ENCODE results near the gene NIPBL. TPM values are rescaled to one million over a fixed set of nuclear protein-coding genes. Genes with fewer than 3 reads are reported as not detected.

NIPBL gene
- total and polyA plus RNA-seq, 9 donors: 30.7 to 53.0 (median 42.3) TPM

GRCh38 chr5:36957953-36958537 is 81.5 kb downstream of the NIPBL start:
- DNase-seq: no peak
- Histone ChIP-seq H3K4me3 (ENCODE audit: low read length) (no peak overlapping the region), H3K27me3 (ENCODE audit: control insufficient read depth, insufficient read depth, low read length) (no peaks in the 10 kb centered on the region), H3K9me3 (replicated peaks; ENCODE audit: control insufficient read depth, low read depth, low read length) (no peaks in the 10 kb centered on the region), H3K27ac (ENCODE audit: low read length) (no peak overlapping the region), H3K36me3 (ENCODE audit: control insufficient read depth, insufficient read depth, low read length) (peaks cover 5% of the 10 kb centered on the region), H3K4me1 (ENCODE audit: control insufficient read depth, insufficient read depth, low read length) (no peaks in the 10 kb centered on the region)
- no CpG with 5 or more reads among the region's 3 CpGs for WGBS (ENCODE audit: insufficient coverage)

GRCh38 chr5:36958612-36959011 is 82.0 kb downstream of the NIPBL start:
- Histone ChIP-seq H3K27ac (ENCODE audit: low read length) (no peak overlapping the region), H3K36me3 (ENCODE audit: control insufficient read depth, insufficient read depth, low read length) (peaks cover 7% of the 10 kb centered on the region), H3K4me1 (ENCODE audit: control insufficient read depth, insufficient read depth, low read length) (no peaks in the 10 kb centered on the region), H3K4me3 (ENCODE audit: low read length) (no peak overlapping the region), H3K27me3 (ENCODE audit: control insufficient read depth, insufficient read depth, low read length) (no peaks in the 10 kb centered on the region), H3K9me3 (replicated peaks; ENCODE audit: control insufficient read depth, low read depth, low read length) (no peaks in the 10 kb centered on the region)
- no peak for DNase-seq
- WGBS (ENCODE audit: insufficient coverage): no CpG with 5 or more reads among the region's 2 CpGs

GRCh38 chr5:36965179-36965578 is 88.6 kb downstream of the NIPBL start:
- DNase-seq: no peak
- peaks cover 5% of the 10 kb centered on the region for H3K36me3 ChIP-seq (ENCODE audit: control insufficient read depth, insufficient read depth, low read length)
- WGBS (ENCODE audit: insufficient coverage): no CpG with 5 or more reads among the region's 1 CpG

GRCh38 chr5:36969700-36970395 is 93.3 kb downstream of the NIPBL start:
- Histone ChIP-seq H3K36me3 (ENCODE audit: control insufficient read depth, insufficient read depth, low read length) (peaks cover 6% of the 10 kb centered on the region), H3K4me1 (ENCODE audit: control insufficient read depth, insufficient read depth, low read length) (no peaks in the 10 kb centered on the region), H3K27me3 (ENCODE audit: control insufficient read depth, insufficient read depth, low read length) (no peaks in the 10 kb centered on the region), H3K27ac (ENCODE audit: low read length) (no peak overlapping the region), H3K9me3 (replicated peaks; ENCODE audit: control insufficient read depth, low read depth, low read length) (no peaks in the 10 kb centered on the region), H3K4me3 (ENCODE audit: low read length) (no peak overlapping the region)
- no peak for DNase-seq
- no CpG with 5 or more reads among the region's 2 CpGs for WGBS (ENCODE audit: insufficient coverage)

More at GRCh38 chr5:36965179-36965578, 88.6 kb downstream of the NIPBL start:
- Histone ChIP-seq H3K4me3 (ENCODE audit: low read length) (no peak overlapping the region), H3K4me1 (ENCODE audit: control insufficient read depth, insufficient read depth, low read length) (no peaks in the 10 kb centered on the region), H3K9me3 (replicated peaks; ENCODE audit: control insufficient read depth, low read depth, low read length) (no peaks in the 10 kb centered on the region), H3K27ac (ENCODE audit: low read length) (no peak overlapping the region), H3K27me3 (ENCODE audit: control insufficient read depth, insufficient read depth, low read length) (no peaks in the 10 kb centered on the region)

GRCh38 chr5:36978196-36978595 is 101.6 kb downstream of the NIPBL start:
- Histone ChIP-seq H3K27me3 (ENCODE audit: control insufficient read depth, insufficient read depth, low read length) (no peaks in the 10 kb centered on the region), H3K36me3 (ENCODE audit: control insufficient read depth, insufficient read depth, low read length) (peaks cover 11% of the 10 kb centered on the region), H3K4me3 (ENCODE audit: low read length) (no peak overlapping the region)

GRCh38 chr5:36982146-36982545 is 105.6 kb downstream of the NIPBL start:
- no peak overlapping the region for H3K4me3 ChIP-seq (ENCODE audit: low read length)
- no peaks in the 10 kb centered on the region for H3K4me1 ChIP-seq (ENCODE audit: control insufficient read depth, insufficient read depth, low read length)
- DNase-seq: no peak
- H3K9me3 ChIP-seq (replicated peaks; ENCODE audit: control insufficient read depth, low read depth, low read length): peaks cover 3% of the 10 kb centered on the region
- no CpG with 5 or more reads among the region's 1 CpG for WGBS (ENCODE audit: insufficient coverage)
- H3K36me3 ChIP-seq (ENCODE audit: control insufficient read depth, insufficient read depth, low read length): peaks cover 5% of the 10 kb centered on the region
- no peaks in the 10 kb centered on the region for H3K27me3 ChIP-seq (ENCODE audit: control insufficient read depth, insufficient read depth, low read length)
- no peak overlapping the region for H3K27ac ChIP-seq (ENCODE audit: low read length)

More at GRCh38 chr5:36978196-36978595, 101.6 kb downstream of the NIPBL start:
- peaks cover 3% of the 10 kb centered on the region for H3K9me3 ChIP-seq (replicated peaks; ENCODE audit: control insufficient read depth, low read depth, low read length)
- H3K27ac ChIP-seq (ENCODE audit: low read length): no peak overlapping the region
- no peak for DNase-seq
- no peaks in the 10 kb centered on the region for H3K4me1 ChIP-seq (ENCODE audit: control insufficient read depth, insufficient read depth, low read length)

GRCh38 chr5:36985387-36985786 is 108.8 kb downstream of the NIPBL start:
- Histone ChIP-seq H3K27ac (ENCODE audit: low read length) (no peak overlapping the region), H3K27me3 (ENCODE audit: control insufficient read depth, insufficient read depth, low read length) (no peaks in the 10 kb centered on the region), H3K4me3 (ENCODE audit: low read length) (no peak overlapping the region), H3K9me3 (replicated peaks; ENCODE audit: control insufficient read depth, low read depth, low read length) (no peaks in the 10 kb centered on the region), H3K36me3 (ENCODE audit: control insufficient read depth, insufficient read depth, low read length) (peaks cover 3% of the 10 kb centered on the region), H3K4me1 (ENCODE audit: control insufficient read depth, insufficient read depth, low read length) (no peaks in the 10 kb centered on the region)
- DNase-seq: no peak
- WGBS (ENCODE audit: insufficient coverage): 97% methylated on average over 6 of the region's 10 CpGs

- whole genome bisulfite sequencing (ENCODE audit: insufficient coverage): no CpG with 5 or more reads among the region's 1 CpG
- no peak overlapping the region for H3K4me3 ChIP-seq (ENCODE audit: low read length)
- no peaks in the 10 kb centered on the region for H3K4me1 ChIP-seq (ENCODE audit: control insufficient read depth, insufficient read depth, low read length)
- no peaks in the 10 kb centered on the region for H3K27me3 ChIP-seq (ENCODE audit: control insufficient read depth, insufficient read depth, low read length)
- DNase-seq: no peak
- H3K9me3 ChIP-seq (replicated peaks; ENCODE audit: control insufficient read depth, low read depth, low read length): no peaks in the 10 kb centered on the region
- peaks cover 3% of the 10 kb centered on the region for H3K36me3 ChIP-seq (ENCODE audit: control insufficient read depth, insufficient read depth, low read length)
- H3K27ac ChIP-seq (ENCODE audit: low read length): no peak overlapping the region
Measured at GRCh38 chr5:36988396-36988795, 111.8 kb downstream of the NIPBL start.

GRCh38 chr5:36998578-36998977 is 122.0 kb downstream of the NIPBL start:
- Histone ChIP-seq H3K4me1 (ENCODE audit: control insufficient read depth, insufficient read depth, low read length) (no peaks in the 10 kb centered on the region), H3K9me3 (replicated peaks; ENCODE audit: control insufficient read depth, low read depth, low read length) (no peaks in the 10 kb centered on the region), H3K27ac (ENCODE audit: low read length) (no peak overlapping the region), H3K27me3 (ENCODE audit: control insufficient read depth, insufficient read depth, low read length) (no peaks in the 10 kb centered on the region), H3K36me3 (ENCODE audit: control insufficient read depth, insufficient read depth, low read length) (peaks cover 15% of the 10 kb centered on the region), H3K4me3 (ENCODE audit: low read length) (no peak overlapping the region)
- DNase-seq: no peak
- no CpG with 5 or more reads among the region's 1 CpG for WGBS (ENCODE audit: insufficient coverage)

- WGBS (ENCODE audit: insufficient coverage): no CpG with 5 or more reads among the region's 1 CpG
- DNase-seq: no peak
- no peak overlapping the region for H3K4me3 ChIP-seq (ENCODE audit: low read length)
- peaks cover 14% of the 10 kb centered on the region for H3K36me3 ChIP-seq (ENCODE audit: control insufficient read depth, insufficient read depth, low read length)
- H3K9me3 ChIP-seq (replicated peaks; ENCODE audit: control insufficient read depth, low read depth, low read length): no peaks in the 10 kb centered on the region
- no peaks in the 10 kb centered on the region for H3K4me1 ChIP-seq (ENCODE audit: control insufficient read depth, insufficient read depth, low read length)
- no peaks in the 10 kb centered on the region for H3K27me3 ChIP-seq (ENCODE audit: control insufficient read depth, insufficient read depth, low read length)
- no peak overlapping the region for H3K27ac ChIP-seq (ENCODE audit: low read length)
Measured at GRCh38 chr5:37002176-37002751, 125.7 kb downstream of the NIPBL start.

Measured in muscle of leg (tissue), 11 donors.